ENCODE measurements around the gene ZNF83.
"Not testable (repeated sequence)": the region's sequence is repeated elsewhere in the genome, so short reads cannot be mapped to it uniquely, and the experiment has no call there.

The ZNF83 gene

DNA sequence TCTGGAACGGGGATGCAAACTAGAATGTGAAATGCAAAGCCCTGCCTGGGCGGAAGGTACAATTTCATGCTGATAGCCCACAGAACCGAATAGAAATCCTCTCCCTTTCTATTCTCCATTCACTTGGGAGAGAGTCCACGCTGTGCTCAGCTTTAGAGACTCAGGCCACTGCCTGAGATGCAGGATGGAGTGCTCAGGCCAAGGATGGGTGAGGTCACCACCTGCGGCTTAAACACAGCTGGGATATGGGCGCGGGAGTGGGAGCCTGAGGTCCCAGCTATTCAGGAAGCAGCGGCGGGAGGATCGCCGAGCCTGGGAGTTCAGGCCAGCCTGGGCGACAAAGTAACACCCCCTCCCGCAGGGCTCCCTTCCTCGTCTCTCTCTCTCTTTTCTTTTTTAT, 446 bp upstream of the ZNF83 start:
- no peak for FAIRE-seq

DNA sequence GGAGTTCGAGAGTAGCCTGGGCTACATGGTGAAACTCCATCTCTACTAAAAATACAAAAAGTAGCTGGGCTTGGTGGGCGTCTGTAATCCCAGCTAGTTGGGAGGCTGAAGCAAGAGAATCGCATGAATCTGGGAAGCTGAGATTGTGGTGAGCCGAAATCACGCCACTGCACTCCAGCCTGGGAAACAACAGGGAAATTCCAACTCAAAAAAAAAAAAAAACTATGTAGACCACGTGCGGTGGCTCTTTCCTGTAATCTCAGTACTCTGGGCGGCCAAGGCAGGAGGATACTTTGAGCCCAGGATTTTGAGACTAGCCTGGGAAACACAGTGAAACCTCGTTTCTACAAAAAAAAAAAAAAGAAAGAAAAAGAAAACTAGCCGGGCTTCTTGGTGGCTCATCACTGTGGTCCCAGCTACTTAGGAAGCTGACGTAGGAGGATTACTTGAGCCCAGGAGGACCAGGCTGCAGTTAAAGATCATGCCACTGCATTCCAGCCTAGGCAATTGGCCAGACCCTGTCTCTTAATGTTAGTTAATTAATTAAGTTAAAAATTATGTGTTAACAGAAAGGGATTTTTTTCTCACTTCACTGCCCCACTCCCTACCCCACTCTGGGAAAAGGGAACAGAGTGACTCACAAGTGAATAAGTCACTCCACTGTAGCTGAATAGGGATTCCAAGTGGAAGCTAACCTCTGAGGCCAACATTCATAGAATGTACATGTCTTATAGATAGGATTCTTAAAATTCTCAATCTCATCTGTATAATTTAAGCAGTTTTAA, 2.2 kb downstream of the ZNF83 start:
- no peak for FAIRE-seq

GRCh38 chr19:52627441-52627840, 10.7 kb downstream of the ZNF83 start:
- not testable (repeated sequence) for FAIRE-seq

DNA sequence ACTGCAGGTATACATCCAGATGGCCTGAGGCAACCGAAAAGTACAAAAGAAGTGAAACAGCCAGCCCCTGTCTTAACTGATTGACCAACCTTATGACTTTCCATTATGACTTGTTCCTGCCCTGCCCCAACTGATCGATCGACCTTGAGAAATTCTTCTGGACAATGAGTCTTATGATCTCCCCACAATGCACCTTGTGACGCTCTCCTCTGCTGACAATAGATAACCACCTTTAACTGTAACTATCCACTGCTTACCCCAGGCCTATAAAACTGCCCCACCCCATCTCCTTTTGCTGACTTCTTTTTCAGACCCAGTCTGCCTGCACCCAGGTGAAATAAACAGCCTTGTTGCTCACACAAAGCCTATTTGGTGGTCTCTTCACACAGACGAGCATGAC, 11.2 kb downstream of the ZNF83 start:
- no peak for FAIRE-seq

- no peak for FAIRE-seq
Observed at GRCh38 chr19:52622261-52622660, 15.9 kb downstream of the ZNF83 start.

DNA sequence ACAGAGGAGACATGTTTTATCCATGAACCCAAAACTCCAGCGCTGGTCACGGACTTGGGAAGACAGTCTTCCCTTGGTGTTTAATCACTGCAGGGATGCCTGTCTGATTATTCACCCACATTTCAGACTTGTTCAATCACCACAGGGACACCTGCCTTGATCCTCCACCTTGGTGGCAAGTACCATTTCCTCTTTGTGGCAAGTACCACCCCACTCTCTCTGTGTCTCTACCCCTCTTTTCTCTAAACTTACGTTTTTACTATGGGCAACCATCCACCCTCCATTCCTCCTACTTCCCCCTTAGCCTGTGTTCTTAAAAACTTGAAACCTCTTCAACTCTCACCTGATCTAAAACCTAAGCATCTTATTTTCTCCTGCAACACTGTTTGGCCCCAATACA, 16.8 kb downstream of the ZNF83 start:
- no peak for FAIRE-seq

GRCh38 chr19:52613299-52613906, 24.8 kb downstream of the ZNF83 start:
- no peak for FAIRE-seq

DNA sequence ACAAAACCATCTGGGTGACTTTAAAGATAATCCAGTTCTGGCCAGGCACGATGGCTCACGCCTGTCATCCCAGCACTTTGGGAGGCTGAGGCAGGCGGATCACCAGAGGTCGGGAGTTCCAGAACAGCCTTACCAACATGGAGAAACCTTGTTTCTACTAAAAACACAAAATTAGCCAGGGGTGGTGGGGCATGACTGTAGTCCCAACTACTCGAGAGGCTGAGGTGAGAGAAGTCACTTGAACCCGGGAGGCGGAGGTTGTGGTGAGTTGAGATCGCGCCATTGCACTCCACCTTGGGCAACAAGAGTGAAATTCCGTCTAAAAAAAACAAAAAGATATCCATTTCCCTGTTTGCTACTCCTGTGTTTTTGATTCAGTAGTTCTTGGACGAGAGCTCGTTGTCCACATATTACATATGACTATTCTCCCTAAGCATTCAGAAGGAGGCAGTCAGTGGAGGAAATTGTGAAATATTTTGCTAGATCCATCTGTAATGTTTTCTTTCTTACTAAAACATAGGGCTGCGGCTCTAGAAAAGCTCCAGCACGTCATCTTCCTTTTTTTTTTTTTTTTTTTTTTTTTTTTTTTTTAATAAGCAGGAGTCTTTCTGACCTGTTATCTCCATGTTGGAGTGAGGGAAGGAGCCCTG, 34.5 kb downstream of the ZNF83 start:
- FAIRE-seq = no peak

DNA sequence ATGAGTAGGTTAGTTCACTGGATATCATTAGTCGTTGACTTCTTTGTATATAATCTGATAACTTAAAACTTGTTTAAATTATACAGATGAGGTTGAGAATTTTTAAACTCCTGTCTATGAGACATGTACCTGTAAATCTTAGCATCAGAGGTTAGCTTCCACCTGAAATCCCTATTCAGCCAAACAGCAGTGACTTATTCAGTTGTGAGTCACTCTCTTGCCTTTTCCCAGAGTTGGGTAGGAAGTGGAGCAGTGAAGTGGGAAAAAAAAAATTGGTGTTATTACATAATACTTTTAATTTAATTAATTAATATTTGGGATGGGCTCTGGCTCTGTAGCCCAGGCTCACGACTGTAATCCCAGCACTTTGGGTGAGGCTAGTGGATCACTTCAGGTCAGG, 35.2 kb downstream of the ZNF83 start:
- no peak for FAIRE-seq

DNA sequence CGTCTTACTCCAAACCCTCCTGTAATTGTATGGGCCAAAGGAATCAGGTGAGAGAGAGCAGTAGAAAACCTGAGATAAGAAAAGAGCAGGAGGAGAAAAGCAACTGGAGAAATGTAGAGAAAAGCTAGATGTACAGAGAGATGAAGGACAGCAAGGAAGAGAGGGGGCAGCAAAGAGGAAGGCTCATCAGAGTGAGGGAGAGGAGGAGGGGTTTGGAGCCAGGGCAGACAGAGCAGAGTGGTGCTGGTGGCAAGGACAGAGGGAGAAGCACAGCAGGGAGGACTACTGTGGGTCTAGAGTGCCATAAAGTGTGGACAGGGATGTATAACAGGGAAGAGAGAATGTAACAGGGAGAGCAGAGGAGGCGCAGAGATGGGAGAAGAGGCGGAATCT, 36.2 kb downstream of the ZNF83 start:
- not testable (repeated sequence) for FAIRE-seq

DNA sequence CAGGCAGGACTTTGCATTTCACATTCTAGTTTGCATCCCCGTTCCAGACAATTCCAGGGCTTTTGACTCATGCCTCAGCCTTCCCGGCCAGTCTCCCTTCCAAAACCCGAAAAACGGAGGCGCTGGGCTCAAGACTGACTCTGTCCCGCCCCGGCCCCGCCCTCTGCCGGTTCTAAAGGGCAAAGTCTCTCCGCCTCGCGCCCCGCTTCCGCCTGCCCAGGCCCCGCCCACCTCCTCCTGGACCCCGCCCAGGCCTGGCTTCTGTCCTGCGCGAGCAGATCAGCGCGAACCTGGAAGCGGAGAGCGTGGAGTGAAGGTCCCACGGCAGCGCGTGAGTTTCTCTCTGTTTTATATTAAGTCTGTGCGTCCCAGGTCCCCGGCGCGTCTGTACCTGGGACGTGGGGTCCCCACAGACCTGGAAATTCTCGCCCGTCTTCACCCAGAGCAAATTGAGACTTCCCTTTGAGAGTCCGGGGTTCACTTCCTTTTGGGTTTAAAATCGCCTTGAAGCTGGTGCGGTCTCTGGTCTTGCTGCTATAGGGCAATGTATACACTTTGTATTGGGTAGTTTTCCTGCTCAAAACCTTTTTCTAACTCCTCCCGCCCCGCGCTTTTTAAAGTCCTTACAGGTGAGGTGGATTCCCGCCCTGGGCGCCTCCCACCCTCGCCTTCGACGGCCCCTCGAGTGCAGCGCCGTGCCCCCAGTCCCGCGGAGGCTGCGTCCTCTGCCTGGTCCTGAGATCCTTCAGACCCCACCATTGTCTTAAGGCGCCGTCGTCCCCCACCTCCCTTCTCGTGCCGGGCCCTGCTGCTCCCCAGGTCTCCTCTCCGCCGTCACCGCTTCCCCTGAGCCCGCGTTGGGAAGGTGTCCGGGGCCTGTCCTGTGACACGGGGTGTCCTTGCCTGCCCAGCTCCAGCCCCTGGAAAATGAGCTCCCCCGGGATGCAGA, 36.9 kb downstream of the ZNF83 start:
- FAIRE-seq = no peak

GRCh38 chr19:52600639-52601024, 37.5 kb downstream of the ZNF83 start:
- no peak for FAIRE-seq

- FAIRE-seq = no peak
Observed at GRCh38 chr19:52599241-52599640, 38.9 kb downstream of the ZNF83 start.

DNA sequence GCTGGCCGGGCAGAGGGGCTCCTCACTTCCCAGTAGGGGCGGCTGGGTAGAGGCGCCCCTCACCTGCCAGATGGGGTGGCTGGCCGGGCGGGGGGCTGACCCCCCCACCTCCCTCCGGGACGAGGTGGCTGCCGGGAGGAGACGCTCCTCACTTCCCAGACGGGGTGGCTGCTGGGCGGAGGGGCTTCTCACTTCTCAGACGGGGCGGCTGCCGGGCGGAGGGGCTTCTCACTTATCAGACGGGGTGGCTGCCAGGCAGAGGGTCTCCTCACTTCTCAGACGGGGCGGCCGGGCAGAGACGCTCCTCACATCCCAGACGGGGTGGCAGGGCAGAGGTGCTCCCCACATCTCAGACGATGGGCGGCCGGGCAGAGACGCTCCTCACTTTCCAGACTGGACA, 44.7 kb downstream of the ZNF83 start:
- not testable (repeated sequence) for FAIRE-seq

DNA sequence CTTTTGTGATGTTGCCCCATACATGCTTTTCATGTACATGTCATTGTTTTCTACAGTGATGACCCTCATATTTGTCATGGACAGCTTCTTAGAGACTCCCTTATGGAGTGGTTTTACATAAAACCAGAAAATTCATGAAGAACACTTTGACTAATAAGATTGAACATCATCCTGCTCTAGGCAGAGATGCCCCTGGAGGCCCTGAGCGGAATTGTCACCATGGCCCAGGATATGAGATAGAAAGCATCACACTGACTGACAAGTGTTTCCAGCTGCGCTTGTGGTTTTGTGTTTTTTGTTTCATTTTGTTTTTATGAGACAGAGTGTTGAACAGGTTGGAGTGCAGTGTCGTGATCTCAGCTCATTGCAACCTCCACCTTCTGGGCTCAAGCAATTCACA, 45.9 kb downstream of the ZNF83 start:
- FAIRE-seq = no peak

DNA sequence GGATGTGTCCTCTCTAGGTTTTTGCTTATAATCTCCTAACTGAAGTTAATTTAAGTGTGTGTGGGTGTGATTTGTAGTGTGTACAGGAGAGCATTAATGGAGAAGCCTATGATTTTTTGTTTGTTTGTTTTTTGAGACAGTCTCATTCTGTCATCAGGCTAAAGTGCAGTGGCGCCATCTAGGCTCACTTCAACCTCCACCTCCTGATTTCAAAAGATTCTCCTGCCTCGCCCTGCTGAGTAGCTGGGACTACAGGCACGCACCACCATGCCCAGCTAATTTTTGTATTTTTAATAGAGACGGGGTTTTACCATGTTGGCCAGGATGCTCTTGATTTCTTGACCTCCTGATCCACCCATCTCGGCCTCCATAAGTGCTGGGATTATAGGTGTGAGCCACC, 47.4 kb downstream of the ZNF83 start:
- no peak for FAIRE-seq

GRCh38 chr19:52585604-52586003, 52.6 kb downstream of the ZNF83 start:
- FAIRE-seq = no peak

DNA sequence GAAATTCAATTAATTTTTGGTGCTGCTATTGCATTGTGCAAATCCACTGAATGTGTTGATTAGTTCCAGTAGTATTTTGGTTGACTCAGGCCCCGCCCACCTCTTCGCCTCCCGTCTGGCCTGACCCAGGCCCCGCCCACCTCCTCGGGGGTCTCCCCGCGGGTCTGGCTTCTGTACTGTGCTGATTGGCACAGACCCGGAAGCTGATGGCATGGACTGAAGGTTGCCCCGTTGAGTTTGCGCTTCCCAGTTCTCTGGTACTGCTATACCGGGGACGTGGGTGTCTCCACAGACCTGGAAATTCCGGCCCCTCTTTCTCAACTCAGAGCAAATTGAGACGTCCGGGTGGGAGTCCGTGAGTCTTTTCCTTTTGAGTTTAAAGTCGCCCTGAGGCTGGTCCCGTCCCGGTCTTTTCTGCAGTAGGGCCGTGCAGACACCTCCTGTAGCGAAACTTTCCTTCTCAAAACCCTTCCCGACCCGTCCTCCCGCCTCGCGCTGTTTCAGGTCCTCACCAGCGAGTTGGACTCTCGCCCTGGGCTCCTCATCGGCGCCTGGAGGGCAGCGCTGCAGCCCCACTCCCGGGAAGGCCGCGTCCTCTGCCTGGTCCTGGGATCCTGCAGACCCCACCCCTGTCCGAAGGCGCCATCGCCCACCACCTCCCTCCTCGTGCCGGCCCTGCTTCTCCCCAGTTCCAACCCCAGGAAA, 53.3 kb downstream of the ZNF83 start:
- FAIRE-seq = no peak

- FAIRE-seq = no peak
Observed at GRCh38 chr19:52570000-52570861, 67.9 kb downstream of the ZNF83 start, which contains the start of gene ZNF701. Gene ZNF701, plus strand, starts transcription at chr19:52570287. Its CDS starts 3,861 bp downstream, at chr19:52574148.

DNA sequence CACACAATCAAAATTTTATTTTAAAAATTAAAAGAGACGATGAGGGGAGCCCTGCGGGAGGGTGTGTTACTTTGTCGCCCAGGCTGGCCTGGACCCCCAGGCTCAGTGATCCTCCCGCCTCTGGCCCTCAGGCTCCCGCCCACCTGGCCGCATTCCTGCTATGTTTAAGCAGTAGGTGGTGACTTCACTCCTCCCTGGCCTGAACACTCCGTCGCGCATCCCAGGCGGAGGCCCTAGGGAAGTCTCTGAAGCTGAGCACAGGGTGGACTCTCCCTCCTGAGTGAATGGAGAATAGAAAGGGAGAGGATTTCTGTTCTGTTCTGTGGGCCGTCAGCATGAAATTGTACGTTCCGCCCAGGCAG, 68.5 kb downstream of the ZNF83 start:
- FAIRE-seq = not testable (repeated sequence)

DNA sequence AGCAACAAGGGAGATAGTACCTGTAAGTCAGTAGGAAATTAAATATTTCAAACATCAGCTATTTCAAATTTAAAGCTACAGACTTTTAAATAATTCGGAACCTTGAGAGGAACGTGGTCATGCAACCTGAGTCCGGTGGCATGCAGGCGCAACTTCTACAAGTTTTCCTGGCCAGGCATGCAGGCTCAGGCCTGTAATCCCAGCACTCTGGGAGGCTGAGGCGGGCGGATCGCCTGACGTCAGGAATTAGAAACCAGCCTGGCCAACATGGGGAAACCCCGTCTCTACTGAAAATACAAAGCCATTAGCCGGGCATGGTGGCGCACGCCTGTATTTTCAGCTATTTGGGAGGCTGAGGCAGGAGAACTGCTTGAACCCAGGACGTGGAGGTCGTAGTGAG, 70.2 kb downstream of the ZNF83 start:
- no peak for FAIRE-seq
